Neural cell (in vitro differentiated cells): ENCODE data around the gene USP31. TPM values are rescaled to one million over a fixed set of nuclear protein-coding genes. Genes with fewer than 3 reads are reported as not detected.

Experiments used
- H2AFZ ChIP-seq: fragments of 200-600, 300-800 bp; sonication (generic), shearing (Covaris generic); 2 replicates; pipeline ENCODE4 v1.6.0; 2014; ENCODE audit warnings: low read depth, mild to moderate bottlenecking, antibody characterized with exemption, low read length, moderate library complexity
- H3F3A ChIP-seq: fragments of 200-600 bp; shearing (Covaris generic); 2 replicates; pipeline ENCODE4 v1.6.1; 2016; ENCODE audit warnings: mild to moderate bottlenecking, moderate library complexity, mixed read lengths, antibody characterized with exemption, low read length; ENCODE audit not compliant: insufficient read depth, poor library complexity, severe bottlenecking
- H3K27ac ChIP-seq: fragments of 200-600, 300-800 bp; sonication (generic), shearing (Covaris generic); 2 replicates; pipeline ENCODE4 v1.5.1; 2014; ENCODE audit warnings: mild to moderate bottlenecking, low read length, moderate library complexity
- H3K27me3 ChIP-seq: fragments of 300-800, 200-600 bp; sonication (generic), shearing (Covaris generic); 2 replicates; pipeline ENCODE4 v1.6.0; 2014; ENCODE audit warnings: mild to moderate bottlenecking, low read depth, low read length, moderate library complexity; ENCODE audit not compliant: insufficient read depth
- H3K36me3 ChIP-seq: fragments of 300-800, 200-600 bp; sonication (generic), shearing (Covaris generic); 2 replicates; pipeline ENCODE4 v1.5.1; 2014; ENCODE audit warnings: mild to moderate bottlenecking, antibody characterized with exemption, low read length, moderate library complexity; ENCODE audit not compliant: insufficient read depth
- H3K4me2 ChIP-seq: fragments of 300-800, 200-600 bp; sonication (generic), shearing (Covaris generic); 2 replicates; pipeline ENCODE4 v1.6.0; 2014; ENCODE audit warnings: mild to moderate bottlenecking, low read length
- H3K4me3 ChIP-seq: fragments of 300-800, 200-600 bp; sonication (generic), shearing (Covaris generic); 2 replicates; pipeline ENCODE4 v1.5.1; 2014; ENCODE audit warnings: mild to moderate bottlenecking, low read length, moderate library complexity
- H3K79me2 ChIP-seq: fragments of 200-600 bp; shearing (Covaris generic); replicated peaks from 2 replicates; pipeline ENCODE4 v1.6.0; 2014; ENCODE audit warnings: mild to moderate bottlenecking, low read length, moderate library complexity; ENCODE audit not compliant: insufficient read depth
- H3K9ac ChIP-seq: fragments of 300-800, 200-600 bp; sonication (generic), shearing (Covaris generic); 2 replicates; pipeline ENCODE4 v1.6.1; 2016; ENCODE audit warnings: mild to moderate bottlenecking, low read length, mixed read lengths
- H3K9me2 ChIP-seq: fragments of 200-600 bp; shearing (Covaris generic); 2 replicates; pipeline ENCODE4 v1.6.1; 2016; ENCODE audit warnings: mild to moderate bottlenecking, low read length, mixed read lengths; ENCODE audit not compliant: insufficient read depth
- H3K9me3 ChIP-seq: fragments of 200-600, 300-800 bp; sonication (generic), shearing (Covaris generic); 2 replicates; pipeline ENCODE4 v1.6.1; 2016; ENCODE audit warnings: mild to moderate bottlenecking, mixed run types, low read length, moderate library complexity, mixed read lengths
- H4K20me1 ChIP-seq: fragments of 200-600 bp; shearing (Covaris generic); 2 replicates; pipeline ENCODE4 v1.6.1; 2016; ENCODE audit warnings: mild to moderate bottlenecking, mixed run types; ENCODE audit not compliant: insufficient read depth
- EP300 ChIP-seq: fragments of 450-650 bp; conservative IDR thresholded peaks from 2 replicates; pipeline ENCODE4 v1.6.1; 2014; ENCODE audit warnings: antibody characterized with exemption, mild to moderate bottlenecking, moderate library complexity; ENCODE audit not compliant: poor library complexity, severe bottlenecking
- EZH2 ChIP-seq: fragments of 200-600, 300-800 bp; shearing (Covaris generic), sonication (generic); IDR thresholded peaks from 2 replicates; pipeline ENCODE4 v1.6.1; 2014; ENCODE audit warnings: antibody characterized with exemption, low read length, borderline replicate concordance, mild to moderate bottlenecking; ENCODE audit not compliant: insufficient read depth, poor library complexity, severe bottlenecking
- MXI1 ChIP-seq: fragments of 450-650 bp; conservative IDR thresholded peaks from 2 replicates; pipeline ENCODE4 v1.6.1; 2014; ENCODE audit warnings: antibody characterized with exemption, mild to moderate bottlenecking; ENCODE audit not compliant: poor library complexity, severe bottlenecking
- POLR2AphosphoS5 ChIP-seq: IDR thresholded peaks from 2 replicates; pipeline ENCODE4 v1.6.1; 2012
- RAD21 ChIP-seq: fragments of 450-650 bp; conservative IDR thresholded peaks from 2 replicates; pipeline ENCODE4 v1.6.1; 2014; ENCODE audit warnings: antibody characterized with exemption, mild to moderate bottlenecking, moderate library complexity
- SMC3 ChIP-seq: fragments of 450-650 bp; conservative IDR thresholded peaks from 2 replicates; pipeline ENCODE4 v1.6.1; 2014; ENCODE audit warnings: antibody characterized with exemption, mild to moderate bottlenecking, moderate library complexity; ENCODE audit not compliant: poor library complexity
- TAF1 ChIP-seq: IDR thresholded peaks from 2 replicates; pipeline ENCODE4 v1.6.1; 2012; ENCODE audit warnings: low read depth
- polyA plus RNA-seq: library from polyadenylated mRNA; depleted of rRNA; stranded (reverse); fragments of >200 nt; gene quantifications from 2 replicates; pipeline ENCODE4 v1.2.3, GENCODE V29; 2014
- TF ChIP-seq, protein P1 (sequence below): fragments of 450-650 bp; IDR thresholded peaks from 2 replicates; pipeline ENCODE4 v1.5.1; 2014; ENCODE audit warnings: antibody characterized with exemption, mild to moderate bottlenecking, moderate library complexity; ENCODE audit not compliant: poor library complexity, severe bottlenecking
- TF ChIP-seq, protein P2 (sequence below): IDR thresholded peaks from 2 replicates; pipeline ENCODE4 v1.6.1; 2012; ENCODE audit warnings: borderline replicate concordance

USP31 gene
- polyA plus RNA-seq, 1 donor from 2014 or later, result 5.8 TPM

DNA sequence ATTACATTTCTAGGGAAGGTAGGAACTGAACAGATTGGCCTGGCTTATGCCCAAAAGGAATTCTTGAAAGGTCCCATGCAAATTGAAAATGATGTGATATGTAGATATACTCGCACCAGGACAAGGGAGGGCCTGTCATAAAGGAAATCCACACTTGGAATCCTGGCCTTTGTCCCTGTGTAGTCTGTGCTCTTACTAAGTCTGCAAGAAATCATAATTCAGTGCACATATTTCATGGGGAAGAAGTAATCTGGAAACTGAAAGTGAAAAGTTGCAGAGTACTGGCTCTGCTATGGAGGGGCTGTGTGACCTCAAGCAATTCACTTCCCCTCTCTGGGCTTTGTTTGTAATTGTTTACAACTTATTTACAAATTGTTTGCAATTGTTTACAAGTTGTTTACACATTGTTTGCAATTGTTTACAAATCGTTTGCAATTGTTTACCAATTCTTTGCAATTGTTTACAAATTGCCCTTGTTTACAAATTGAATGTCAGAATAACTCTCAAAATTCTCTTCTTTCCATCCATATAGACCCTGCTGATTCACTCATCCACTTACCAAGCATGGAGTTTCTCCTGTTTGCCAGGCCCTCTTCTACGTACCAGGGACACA is 46.2 kb upstream of the USP31 start:
- H3K4me3 ChIP-seq, result no peak overlapping the region
- no peak overlapping the region for H3K4me2 ChIP-seq
- TF ChIP-seq EZH2 (no peak), EP300 (no peak), TAF1 (no peak), MXI1 (no peak), POLR2AphosphoS5 (no peak), SMC3 (no peak), RAD21 (no peak)
- TF ChIP-seq, protein P1, sequence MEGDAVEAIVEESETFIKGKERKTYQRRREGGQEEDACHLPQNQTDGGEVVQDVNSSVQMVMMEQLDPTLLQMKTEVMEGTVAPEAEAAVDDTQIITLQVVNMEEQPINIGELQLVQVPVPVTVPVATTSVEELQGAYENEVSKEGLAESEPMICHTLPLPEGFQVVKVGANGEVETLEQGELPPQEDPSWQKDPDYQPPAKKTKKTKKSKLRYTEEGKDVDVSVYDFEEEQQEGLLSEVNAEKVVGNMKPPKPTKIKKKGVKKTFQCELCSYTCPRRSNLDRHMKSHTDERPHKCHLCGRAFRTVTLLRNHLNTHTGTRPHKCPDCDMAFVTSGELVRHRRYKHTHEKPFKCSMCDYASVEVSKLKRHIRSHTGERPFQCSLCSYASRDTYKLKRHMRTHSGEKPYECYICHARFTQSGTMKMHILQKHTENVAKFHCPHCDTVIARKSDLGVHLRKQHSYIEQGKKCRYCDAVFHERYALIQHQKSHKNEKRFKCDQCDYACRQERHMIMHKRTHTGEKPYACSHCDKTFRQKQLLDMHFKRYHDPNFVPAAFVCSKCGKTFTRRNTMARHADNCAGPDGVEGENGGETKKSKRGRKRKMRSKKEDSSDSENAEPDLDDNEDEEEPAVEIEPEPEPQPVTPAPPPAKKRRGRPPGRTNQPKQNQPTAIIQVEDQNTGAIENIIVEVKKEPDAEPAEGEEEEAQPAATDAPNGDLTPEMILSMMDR, result no peak
- TF ChIP-seq, protein P2, sequence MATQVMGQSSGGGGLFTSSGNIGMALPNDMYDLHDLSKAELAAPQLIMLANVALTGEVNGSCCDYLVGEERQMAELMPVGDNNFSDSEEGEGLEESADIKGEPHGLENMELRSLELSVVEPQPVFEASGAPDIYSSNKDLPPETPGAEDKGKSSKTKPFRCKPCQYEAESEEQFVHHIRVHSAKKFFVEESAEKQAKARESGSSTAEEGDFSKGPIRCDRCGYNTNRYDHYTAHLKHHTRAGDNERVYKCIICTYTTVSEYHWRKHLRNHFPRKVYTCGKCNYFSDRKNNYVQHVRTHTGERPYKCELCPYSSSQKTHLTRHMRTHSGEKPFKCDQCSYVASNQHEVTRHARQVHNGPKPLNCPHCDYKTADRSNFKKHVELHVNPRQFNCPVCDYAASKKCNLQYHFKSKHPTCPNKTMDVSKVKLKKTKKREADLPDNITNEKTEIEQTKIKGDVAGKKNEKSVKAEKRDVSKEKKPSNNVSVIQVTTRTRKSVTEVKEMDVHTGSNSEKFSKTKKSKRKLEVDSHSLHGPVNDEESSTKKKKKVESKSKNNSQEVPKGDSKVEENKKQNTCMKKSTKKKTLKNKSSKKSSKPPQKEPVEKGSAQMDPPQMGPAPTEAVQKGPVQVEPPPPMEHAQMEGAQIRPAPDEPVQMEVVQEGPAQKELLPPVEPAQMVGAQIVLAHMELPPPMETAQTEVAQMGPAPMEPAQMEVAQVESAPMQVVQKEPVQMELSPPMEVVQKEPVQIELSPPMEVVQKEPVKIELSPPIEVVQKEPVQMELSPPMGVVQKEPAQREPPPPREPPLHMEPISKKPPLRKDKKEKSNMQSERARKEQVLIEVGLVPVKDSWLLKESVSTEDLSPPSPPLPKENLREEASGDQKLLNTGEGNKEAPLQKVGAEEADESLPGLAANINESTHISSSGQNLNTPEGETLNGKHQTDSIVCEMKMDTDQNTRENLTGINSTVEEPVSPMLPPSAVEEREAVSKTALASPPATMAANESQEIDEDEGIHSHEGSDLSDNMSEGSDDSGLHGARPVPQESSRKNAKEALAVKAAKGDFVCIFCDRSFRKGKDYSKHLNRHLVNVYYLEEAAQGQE, result no peak
- H2AFZ ChIP-seq, result no peak overlapping the region
- no peaks in the 10 kb centered on the region for H3K27me3 ChIP-seq
- H3K79me2 ChIP-seq, result no peaks in the 10 kb centered on the region
- H3K9me2 ChIP-seq, result no peaks in the 10 kb centered on the region
- H3K9ac ChIP-seq, result no peak overlapping the region
- H3K9me3 ChIP-seq, result no peaks in the 10 kb centered on the region
- H3F3A ChIP-seq, result no peaks in the 10 kb centered on the region
- H4K20me1 ChIP-seq, result no peaks in the 10 kb centered on the region
- no peaks in the 10 kb centered on the region for H3K36me3 ChIP-seq
- no peak overlapping the region for H3K27ac ChIP-seq

- no peak overlapping the region for H2AFZ ChIP-seq
- H3K27me3 ChIP-seq, result no peaks in the 10 kb centered on the region
- H3F3A ChIP-seq, result no peaks in the 10 kb centered on the region
- H3K79me2 ChIP-seq, result no peaks in the 10 kb centered on the region
- TF ChIP-seq, protein P2, result no peak
- TF ChIP-seq SMC3 (no peak), MXI1 (no peak), TAF1 (no peak), RAD21 (no peak), POLR2AphosphoS5 (no peak), EZH2 (no peak), EP300 (no peak)
- TF ChIP-seq, protein P1, result no peak
- no peaks in the 10 kb centered on the region for H3K36me3 ChIP-seq
- H3K4me3 ChIP-seq, result no peak overlapping the region
- H4K20me1 ChIP-seq, result no peaks in the 10 kb centered on the region
- H3K9me3 ChIP-seq, result no peaks in the 10 kb centered on the region
- H3K9ac ChIP-seq, result no peak overlapping the region
- H3K9me2 ChIP-seq, result no peaks in the 10 kb centered on the region
- H3K27ac ChIP-seq, result no peak overlapping the region
- H3K4me2 ChIP-seq, result no peak overlapping the region
Measured at GRCh38 chr16:23194497-23195221, 45.4 kb upstream of the USP31 start.
